WTC11 (cell line): ENCODE data around the gene CACYBP. TPM values are rescaled to one million over a fixed set of nuclear protein-coding genes. Genes with fewer than 3 reads are reported as not detected.

ENCODE experiments used
- ATF6 ChIP-seq: sonication (generic); formaldehyde crosslinking; IDR thresholded peaks from 2 replicates; pipeline ENCODE4 v1.8.1; 2023; ENCODE audit warnings: mild to moderate bottlenecking, missing genetic modification reagents
- CBFB ChIP-seq: sonication (generic); formaldehyde crosslinking; IDR thresholded peaks from 2 replicates; pipeline ENCODE4 v1.8.1; 2022; ENCODE audit warnings: mild to moderate bottlenecking, low read depth, missing genetic modification reagents
- EMX1 ChIP-seq: fragments of 250-450 bp; sonication (Bioruptor Pico); IDR thresholded peaks from 2 replicates; pipeline ENCODE4 v1.8.0; 2021; ENCODE audit warnings: mild to moderate bottlenecking
- ERG ChIP-seq: fragments of 250-450 bp; sonication (Bioruptor Pico); IDR thresholded peaks from 2 replicates; pipeline ENCODE4 v1.8.0; 2021; ENCODE audit warnings: mild to moderate bottlenecking
- ESRRA ChIP-seq: sonication (generic); formaldehyde crosslinking; IDR thresholded peaks from 2 replicates; pipeline ENCODE4 v1.8.1; 2022; ENCODE audit warnings: mild to moderate bottlenecking, missing genetic modification reagents, borderline replicate concordance
- FOXK1 ChIP-seq: sonication (generic); formaldehyde crosslinking; IDR thresholded peaks from 2 replicates; pipeline ENCODE4 v1.8.0; 2022; ENCODE audit warnings: mild to moderate bottlenecking, moderate library complexity, missing genetic modification reagents
- JUN ChIP-seq: sonication (generic); formaldehyde crosslinking; IDR thresholded peaks from 2 replicates; pipeline ENCODE4 v1.8.0; 2023; ENCODE audit warnings: mild to moderate bottlenecking, missing genetic modification reagents
- MAX ChIP-seq: sonication (generic); formaldehyde crosslinking; IDR thresholded peaks from 2 replicates; pipeline ENCODE4 v1.8.0; 2022; ENCODE audit warnings: mild to moderate bottlenecking, missing genetic modification reagents
- NR2C2 ChIP-seq: sonication (generic); formaldehyde crosslinking; IDR thresholded peaks from 2 replicates; pipeline ENCODE4 v1.8.0; 2022; ENCODE audit warnings: mild to moderate bottlenecking, missing genetic modification reagents
- PRDM15 ChIP-seq: sonication (generic); formaldehyde crosslinking; IDR thresholded peaks from 2 replicates; pipeline ENCODE4 v1.8.0; 2022; ENCODE audit warnings: missing genetic modification reagents
- SMAD3 ChIP-seq: sonication (generic); formaldehyde crosslinking; IDR thresholded peaks from 2 replicates; pipeline ENCODE4 v1.8.0; 2022; ENCODE audit warnings: missing genetic modification reagents, mild to moderate bottlenecking, borderline replicate concordance
- SOX15 ChIP-seq: fragments of 250-450 bp; sonication (Bioruptor Pico); IDR thresholded peaks from 2 replicates; pipeline ENCODE4 v1.9.0; 2021; ENCODE audit warnings: mild to moderate bottlenecking
- SP1 ChIP-seq: sonication (generic); formaldehyde crosslinking; conservative IDR thresholded peaks from 2 replicates; pipeline ENCODE4 v1.8.1; 2022; ENCODE audit warnings: missing genetic modification reagents
- STAT6 ChIP-seq: sonication (generic); formaldehyde crosslinking; conservative IDR thresholded peaks from 2 replicates; pipeline ENCODE4 v1.8.1; 2023; ENCODE audit warnings: mild to moderate bottlenecking, low read depth, missing genetic modification reagents, moderate library complexity
- USF1 ChIP-seq: sonication (generic); formaldehyde crosslinking; IDR thresholded peaks from 2 replicates; pipeline ENCODE4 v1.8.0; 2022; ENCODE audit warnings: mild to moderate bottlenecking, missing genetic modification reagents
- ZBTB43 ChIP-seq: sonication (generic); formaldehyde crosslinking; IDR thresholded peaks from 2 replicates; pipeline ENCODE4 v1.8.1; 2023; ENCODE audit warnings: mild to moderate bottlenecking, missing genetic modification reagents
- ZMAT4 ChIP-seq: fragments of 250-450 bp; sonication (Bioruptor Pico); IDR thresholded peaks from 2 replicates; pipeline ENCODE4 v1.9.0; 2021; ENCODE audit warnings: mild to moderate bottlenecking
- ZNF121 ChIP-seq: sonication (generic); formaldehyde crosslinking; IDR thresholded peaks from 2 replicates; pipeline ENCODE4 v1.8.0; 2023; ENCODE audit warnings: missing genetic modification reagents
- ZNF425 ChIP-seq: fragments of 250-450 bp; sonication (Bioruptor Pico); conservative IDR thresholded peaks from 2 replicates; pipeline ENCODE4 v1.9.0; 2021; ENCODE audit warnings: mild to moderate bottlenecking
- ZNF512 ChIP-seq: sonication (generic); formaldehyde crosslinking; IDR thresholded peaks from 2 replicates; pipeline ENCODE4 v1.8.1; 2022; ENCODE audit warnings: missing genetic modification reagents, borderline replicate concordance
- total RNA-seq: library from RNA; stranded (reverse); gene quantifications from 3 replicates; pipeline ENCODE4 v1.2.3, GENCODE V29; 2021

CACYBP gene
- total RNA-seq, 1 experiment from 2014 or later: 211 TPM

GRCh38 chr1:174999936-175000696 lies at the start of gene CACYBP (continued):
- TF ChIP-seq ESRRA (CRISPR knock-in tag) (peak; percentile 47; the same call in 1 of the 2 replicates), JUN (CRISPR knock-in tag) (no peak), USF1 (no peak), SP1 (CRISPR knock-in tag) (peak; percentile 81; the same call in 1 of the 2 replicates), ZNF512 (CRISPR knock-in tag) (no peak), EMX1 (CRISPR knock-in tag) (no peak), SMAD3 (CRISPR knock-in tag) (peak; percentile 47), CBFB (CRISPR knock-in tag) (no peak), PRDM15 (0 out of 2 replicates have a peak, but pooled peaks have one; percentile 5), STAT6 (no peak), MAX (CRISPR knock-in tag) (peak; percentile 78; the same call in 1 of the 2 replicates), ATF6 (CRISPR knock-in tag) (no peak), NR2C2 (CRISPR knock-in tag) (peak; percentile 57; the same call in 1 of the 2 replicates), ZMAT4 (no peak), ZNF121 (CRISPR knock-in tag) (no peak), ZNF425 (CRISPR knock-in tag) (no peak), FOXK1 (CRISPR knock-in tag) (no peak; the same call in 1 of the 2 replicates), SOX15 (CRISPR knock-in tag) (no peak), ZBTB43 (CRISPR knock-in tag) (peak; percentile 75; the same call in 1 of the 2 replicates), ERG (CRISPR knock-in tag) (no peak)
